HG03108 (cell line): ENCODE results near the gene DDX27.

Experiments used
- ATAC-seq: cut with Tn5 transposase; IDR thresholded peaks from one replicate; pipeline ENCODE4 v1.9.1; 2021; ENCODE audit warnings: moderate library complexity; ENCODE audit not compliant: unreplicated experiment

DDX27 gene

GRCh38 chr20:49288784-49289696 is 69.8 kb downstream of the DDX27 start:
- no peak for ATAC-seq

GRCh38 chr20:49290608-49291191 is 71.5 kb downstream of the DDX27 start:
- no peak for ATAC-seq

GRCh38 chr20:49291200-49291599 is 72.0 kb downstream of the DDX27 start:
- ATAC-seq, result no peak

DNA sequence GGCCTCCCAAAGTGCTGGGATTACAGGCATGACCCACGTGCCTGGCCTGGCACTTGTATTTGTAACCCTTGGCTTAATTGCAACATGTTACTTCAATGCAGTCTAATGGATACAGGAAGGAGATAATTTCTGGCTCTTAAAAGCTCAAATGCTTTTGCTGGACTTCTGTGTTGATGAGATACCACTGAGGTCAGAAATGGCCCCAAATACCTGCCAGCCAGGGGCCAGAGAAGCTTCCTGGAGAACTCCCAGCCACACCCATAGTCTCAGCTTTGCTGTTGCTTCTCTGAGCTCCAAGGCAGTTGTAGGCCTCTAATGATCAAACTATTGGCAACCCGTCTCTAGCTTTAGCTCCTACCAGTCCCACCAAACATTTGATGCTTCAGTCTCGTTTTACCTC is 72.8 kb downstream of the DDX27 start:
- ATAC-seq, result no peak

DNA sequence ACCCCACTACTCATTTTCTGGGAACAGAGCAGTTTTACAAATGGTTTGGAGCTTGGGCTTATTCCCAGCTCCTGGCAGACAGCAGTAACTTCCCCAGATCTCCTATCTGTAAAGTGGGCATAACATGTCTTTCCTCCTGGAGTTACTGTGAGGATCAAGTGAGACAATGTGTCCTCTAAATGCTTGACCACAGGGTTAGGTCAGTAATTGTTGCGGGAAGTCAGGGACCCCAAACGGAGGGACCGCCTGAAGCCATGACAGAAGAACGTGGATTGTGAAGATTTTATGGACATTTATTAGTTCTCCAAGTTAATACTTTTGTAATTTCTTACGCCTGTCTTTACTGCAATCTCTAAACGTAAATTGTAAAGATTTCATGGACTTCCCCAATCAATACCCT is 73.9 kb downstream of the DDX27 start:
- no peak for ATAC-seq
